HG03108 (cell line): Measurements from ENCODE around the gene GPHA2.

Experiments
- ATAC-seq: cut with Tn5 transposase; IDR thresholded peaks from one replicate; pipeline ENCODE4 v1.9.1; 2021; ENCODE audit warnings: moderate library complexity; ENCODE audit not compliant: unreplicated experiment

GPHA2 gene

GRCh38 chr11:64892838-64893193 lies 42.9 kb downstream of the GPHA2 start:
- no peak for ATAC-seq

- ATAC-seq = no peak
Measured at GRCh38 chr11:64892411-64892831, 43.3 kb downstream of the GPHA2 start.

DNA sequence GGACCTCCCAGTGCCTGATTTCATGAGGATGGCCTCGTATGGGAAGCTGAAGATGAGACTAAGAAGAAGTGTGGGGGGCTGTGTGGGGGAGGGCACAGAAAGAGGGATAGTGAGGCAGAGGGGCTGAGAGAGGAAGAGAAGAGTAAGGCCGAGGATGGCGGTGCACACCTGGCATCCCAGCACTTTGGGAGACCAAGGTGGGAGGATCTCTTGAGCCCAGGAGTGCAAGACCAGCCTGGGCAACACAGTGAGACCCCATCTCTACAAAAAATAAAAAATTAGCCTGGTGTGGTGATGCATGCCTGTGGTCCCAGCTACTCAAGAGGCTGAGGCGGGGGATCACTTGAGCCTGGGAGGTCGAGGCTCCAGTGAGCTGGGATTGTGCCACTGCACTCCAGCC lies 43.8 kb downstream of the GPHA2 start:
- ATAC-seq = no peak

GRCh38 chr11:64891215-64891848 lies 44.4 kb downstream of the GPHA2 start:
- ATAC-seq = no peak

DNA sequence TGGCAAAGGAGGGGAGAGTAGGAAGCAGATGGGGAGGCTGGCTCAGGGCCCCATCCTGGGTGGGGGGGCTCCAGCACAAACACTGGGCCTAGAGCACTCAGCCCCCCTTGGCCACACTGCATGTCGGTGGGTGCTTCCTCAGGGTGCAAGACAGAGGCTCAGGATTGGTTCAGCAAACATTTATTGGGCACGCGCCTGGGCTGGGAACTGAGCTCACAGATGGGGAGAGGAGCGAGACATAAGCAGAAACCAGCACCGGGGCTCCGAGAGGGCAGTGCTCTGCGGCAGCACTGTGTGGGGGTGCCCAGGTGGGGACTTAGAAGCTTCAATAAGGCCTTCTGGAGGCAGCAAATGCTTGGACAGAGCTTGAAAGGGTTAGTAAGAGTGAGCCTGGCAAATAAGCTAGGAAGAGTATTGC lies 45.2 kb downstream of the GPHA2 start:
- ATAC-seq = no peak

GRCh38 chr11:64888729-64889511 lies 46.8 kb downstream of the GPHA2 start:
- no peak for ATAC-seq

DNA sequence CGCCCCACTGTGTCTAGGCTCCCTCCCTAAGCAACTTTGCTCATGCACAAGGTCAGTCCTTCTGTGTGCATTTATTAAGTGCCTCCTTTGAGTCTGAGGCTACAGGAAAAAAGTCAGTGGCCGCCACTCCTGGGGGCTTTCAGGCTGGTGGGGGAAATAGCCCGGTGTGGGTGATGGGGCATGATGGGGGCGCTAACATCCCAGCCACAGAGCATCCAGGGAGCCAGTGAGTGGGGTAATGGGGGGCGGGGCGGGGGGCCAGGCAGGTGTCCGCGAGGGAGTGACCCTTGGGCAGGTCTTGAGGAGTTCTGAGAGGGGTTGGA lies 47.3 kb downstream of the GPHA2 start:
- ATAC-seq = no peak

GRCh38 chr11:64887757-64888405 lies 47.8 kb downstream of the GPHA2 start:
- ATAC-seq = peak; percentile 70

DNA sequence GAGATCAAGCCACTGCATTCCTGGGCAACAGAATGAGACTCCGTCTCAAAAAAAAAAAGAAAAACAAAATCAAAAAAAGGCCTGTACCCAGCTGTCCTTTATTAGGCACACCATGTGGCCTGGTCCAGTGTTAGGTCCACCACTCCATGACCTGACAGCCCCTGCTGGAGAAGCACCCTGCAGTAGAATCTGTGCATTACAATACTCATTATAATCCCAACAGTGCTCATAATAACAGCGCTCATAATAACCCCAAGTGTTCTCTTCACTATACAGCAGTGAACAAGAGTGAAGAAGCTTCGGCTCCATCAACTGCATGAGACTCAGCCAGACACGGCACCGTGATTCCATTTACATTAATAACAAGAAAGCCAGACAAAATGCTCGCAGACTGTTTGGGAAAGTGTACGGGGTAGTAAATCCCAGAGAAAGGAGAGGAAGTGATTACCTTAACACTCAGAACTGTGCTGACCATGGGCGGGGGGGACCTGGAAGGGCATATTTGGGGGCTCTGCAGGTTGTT lies 48.4 kb downstream of the GPHA2 start:
- no peak for ATAC-seq

DNA sequence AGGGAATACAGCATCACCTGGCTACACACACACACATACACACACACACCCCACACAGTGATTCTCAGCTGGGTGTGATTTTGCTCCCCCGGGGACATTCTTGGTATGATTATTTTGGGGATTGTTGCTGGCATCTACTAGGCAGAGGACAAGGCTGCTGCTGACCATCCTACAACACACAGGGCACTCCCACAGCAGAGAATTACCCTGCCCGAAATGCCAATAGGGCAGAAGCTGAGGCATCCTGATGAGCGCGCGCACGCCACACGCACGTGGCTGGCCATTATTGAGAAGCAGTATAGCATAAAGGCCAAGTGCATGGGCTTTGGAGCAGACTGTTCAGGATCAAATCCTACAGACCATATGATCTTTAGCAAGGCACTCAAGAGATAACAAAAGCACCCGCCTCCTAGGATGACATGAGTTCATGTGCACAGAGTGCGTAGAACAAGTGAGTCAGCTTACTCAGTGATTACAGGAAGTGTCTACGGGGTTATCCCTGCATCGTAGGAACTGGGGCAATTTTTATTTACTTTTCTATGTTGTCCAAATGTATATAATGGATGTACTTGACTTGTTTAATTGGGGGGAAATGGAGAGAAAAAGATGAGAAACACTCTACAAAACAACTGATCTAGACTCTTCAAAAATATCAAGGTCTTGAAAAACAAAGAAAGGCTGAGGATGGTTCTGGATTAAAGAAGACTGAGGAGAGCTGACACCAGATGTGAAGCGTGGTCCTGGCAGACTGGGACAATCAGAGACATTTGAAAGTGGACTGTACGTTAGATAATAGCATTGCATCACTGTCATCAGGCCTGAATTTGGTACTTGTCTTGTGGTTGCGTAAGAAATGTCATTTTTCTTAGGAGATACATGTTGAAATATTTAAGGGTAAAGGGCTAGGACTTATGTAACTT lies 50.1 kb downstream of the GPHA2 start:
- ATAC-seq = no peak
